OCI-LY7 (cell line): Measurements from ENCODE around the gene VOPP1. TPM values are rescaled to one million over a fixed set of nuclear protein-coding genes. Genes with fewer than 3 reads are reported as not detected.

Experiments
- BruUV-seq: library from RNA; stranded (reverse); fragments of 400-500 nt; replicated peaks from 2 replicates; lab custom pipeline; 2021; lab: Mats Ljungman, UMichigan
- CTCF ChIA-PET: fragments of 300-600 bp; sonication (Branson Sonifier 250); formaldehyde crosslinking; loops from one replicate; lab custom pipeline; 2022; ENCODE audit warnings: antibody characterized with exemption; ENCODE audit not compliant: unreplicated experiment; lab: Charles Lee
- POLR2A ChIA-PET: fragments of 300-600 bp; sonication (Branson Sonifier 250); formaldehyde crosslinking; loops from one replicate; lab custom pipeline; 2022; ENCODE audit warnings: antibody characterized with exemption; lab: Charles Lee
- DNase-seq: peaks from one replicate; pipeline ENCODE4 v3.0.0-alpha.2; 2015; ENCODE audit warnings: low spot score
- H2AFZ ChIP-seq: fragments of 200-600 bp; sonication (generic), shearing (Covaris generic); 2 replicates; pipeline ENCODE4 v1.6.1; 2014; ENCODE audit warnings: mild to moderate bottlenecking, antibody characterized with exemption, low read length, moderate library complexity
- H3K27ac ChIP-seq: fragments of 200-600 bp; sonication (generic); 2 replicates; pipeline ENCODE4 v1.5.1; 2014; ENCODE audit warnings: mixed run types, low read depth, mild to moderate bottlenecking, moderate library complexity, low read length, inconsistent platforms; ENCODE audit not compliant: poor library complexity, severe bottlenecking
- H3K36me3 ChIP-seq: fragments of 200-600 bp; sonication (generic); 2 replicates; pipeline ENCODE4 v1.6.1; 2014; ENCODE audit warnings: mild to moderate bottlenecking, antibody characterized with exemption, low read length, moderate library complexity, mixed read lengths; ENCODE audit not compliant: insufficient read depth
- H3K4me1 ChIP-seq: fragments of 200-600 bp; sonication (generic); 2 replicates; pipeline ENCODE4 v1.5.1; 2014; ENCODE audit warnings: mild to moderate bottlenecking, low read length; ENCODE audit not compliant: insufficient read depth, poor library complexity, severe bottlenecking
- H3K4me2 ChIP-seq: fragments of 200-600 bp; sonication (generic); 2 replicates; pipeline ENCODE4 v1.6.1; 2014; ENCODE audit warnings: mild to moderate bottlenecking, low read length
- H3K4me3 ChIP-seq: fragments of 200-600 bp; sonication (generic); 2 replicates; pipeline ENCODE4 v1.5.1; 2014; ENCODE audit warnings: mild to moderate bottlenecking, low read depth, low read length; ENCODE audit not compliant: poor library complexity, severe bottlenecking
- H3K79me2 ChIP-seq: fragments of 200-600 bp; sonication (generic); 2 replicates; pipeline ENCODE4 v1.6.1; 2016; ENCODE audit warnings: low read depth, mild to moderate bottlenecking, low read length, moderate library complexity, mixed read lengths; ENCODE audit not compliant: insufficient read depth
- H3K9me2 ChIP-seq: fragments of 200-600 bp; sonication (generic); 2 replicates; pipeline ENCODE4 v1.6.1; 2016; ENCODE audit warnings: mild to moderate bottlenecking, low read length, mixed read lengths; ENCODE audit not compliant: insufficient read depth
- H3K9me3 ChIP-seq: fragments of 200-600 bp; sonication (generic); 2 replicates; pipeline ENCODE4 v1.6.1; 2014; ENCODE audit warnings: mild to moderate bottlenecking, mixed run types, low read length, mixed read lengths
- H4K20me1 ChIP-seq: fragments of 200-600 bp; sonication (generic); 2 replicates; pipeline ENCODE4 v1.6.1; 2014; ENCODE audit warnings: mild to moderate bottlenecking, antibody characterized with exemption, low read length, moderate library complexity, mixed read lengths; ENCODE audit not compliant: insufficient read depth
- EZH2phosphoT487 ChIP-seq: fragments of 200-600 bp; sonication (generic); IDR thresholded peaks from 2 replicates; pipeline ENCODE4 v1.6.1; 2018; ENCODE audit warnings: low read depth, borderline replicate concordance, mild to moderate bottlenecking, mixed run types, antibody characterized with exemption, low read length, moderate library complexity, mixed read lengths
- intact Hi-C: fragments of 100-400 bp; cut with micrococcal nuclease; formaldehyde crosslinking; loops from one replicate; pipeline ENCODE4 v1.10.0; 2022; ENCODE audit not compliant: unreplicated experiment
- total RNA-seq, 2 experiments: library from RNA; depleted of rRNA in 1 of 2; stranded (reverse); fragments of >200 nt in 1 of 2; shearing (Covaris generic) in 1 of 2; gene quantifications; 2 replicates each; pipeline ENCODE4 v1.2.3, GENCODE V29; 2014 to 2022
- TF ChIP-seq, protein P1 (sequence below): fragments of 200-600 bp; sonication (generic); conservative IDR thresholded peaks from 2 replicates; pipeline ENCODE4 v1.5.1; 2014; ENCODE audit warnings: mild to moderate bottlenecking, antibody characterized with exemption, low read length, moderate library complexity, mixed read lengths

Gene VOPP1
- total RNA-seq, 2 experiments from 2014 or later: 68.8 to 72.1 TPM

DNA sequence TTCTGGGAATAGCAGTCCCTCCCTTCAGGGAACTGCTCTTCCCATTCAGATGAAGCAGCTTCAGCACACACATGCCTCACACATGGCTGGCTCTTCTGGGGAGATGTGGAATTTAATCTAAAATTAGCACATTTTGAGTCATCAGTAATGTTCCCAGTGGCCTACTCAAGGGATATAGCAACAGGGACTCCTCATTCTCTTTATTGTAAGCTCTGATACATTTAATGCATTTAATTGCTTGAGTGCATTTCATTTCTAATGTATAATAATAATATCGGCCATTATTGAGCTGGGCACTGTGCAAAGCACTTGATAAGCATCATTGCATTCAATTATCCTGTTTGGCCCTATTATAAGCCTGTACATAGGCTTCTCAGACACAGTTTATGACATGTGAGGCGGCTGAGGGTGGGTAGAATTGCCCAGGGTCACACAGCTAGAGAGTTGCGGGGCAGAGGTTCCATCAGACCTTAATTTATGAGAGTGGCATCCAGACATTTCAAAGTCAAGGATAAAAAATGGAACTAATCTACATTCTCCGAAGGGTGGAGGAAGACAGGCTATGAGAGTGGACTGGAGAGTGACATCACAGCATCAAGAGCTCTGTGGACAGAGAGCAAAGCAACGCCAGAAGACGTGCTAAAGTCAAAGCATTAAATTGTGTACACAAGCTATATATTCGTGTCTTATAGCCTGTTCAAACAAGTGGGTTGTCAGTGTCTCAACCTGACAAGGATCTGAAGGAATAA is 130.4 kb downstream of the VOPP1 start:
- TF ChIP-seq, protein P1, sequence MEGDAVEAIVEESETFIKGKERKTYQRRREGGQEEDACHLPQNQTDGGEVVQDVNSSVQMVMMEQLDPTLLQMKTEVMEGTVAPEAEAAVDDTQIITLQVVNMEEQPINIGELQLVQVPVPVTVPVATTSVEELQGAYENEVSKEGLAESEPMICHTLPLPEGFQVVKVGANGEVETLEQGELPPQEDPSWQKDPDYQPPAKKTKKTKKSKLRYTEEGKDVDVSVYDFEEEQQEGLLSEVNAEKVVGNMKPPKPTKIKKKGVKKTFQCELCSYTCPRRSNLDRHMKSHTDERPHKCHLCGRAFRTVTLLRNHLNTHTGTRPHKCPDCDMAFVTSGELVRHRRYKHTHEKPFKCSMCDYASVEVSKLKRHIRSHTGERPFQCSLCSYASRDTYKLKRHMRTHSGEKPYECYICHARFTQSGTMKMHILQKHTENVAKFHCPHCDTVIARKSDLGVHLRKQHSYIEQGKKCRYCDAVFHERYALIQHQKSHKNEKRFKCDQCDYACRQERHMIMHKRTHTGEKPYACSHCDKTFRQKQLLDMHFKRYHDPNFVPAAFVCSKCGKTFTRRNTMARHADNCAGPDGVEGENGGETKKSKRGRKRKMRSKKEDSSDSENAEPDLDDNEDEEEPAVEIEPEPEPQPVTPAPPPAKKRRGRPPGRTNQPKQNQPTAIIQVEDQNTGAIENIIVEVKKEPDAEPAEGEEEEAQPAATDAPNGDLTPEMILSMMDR: no peak
- no peak for TF ChIP-seq EZH2phosphoT487
- BruUV-seq: no TSS peak
- H3K9me2 ChIP-seq: no peaks in the 10 kb centered on the region
- no peaks in the 10 kb centered on the region for H3K36me3 ChIP-seq
- H2AFZ ChIP-seq: no peak overlapping the region
- no peak overlapping the region for H3K4me3 ChIP-seq
- H4K20me1 ChIP-seq: no peaks in the 10 kb centered on the region
- H3K4me2 ChIP-seq: no peak overlapping the region
- POLR2A ChIA-PET: no interaction called here
- CTCF ChIA-PET: no interaction called here
- H3K9me3 ChIP-seq: no peaks in the 10 kb centered on the region
- H3K27ac ChIP-seq: no peak overlapping the region
- intact Hi-C loops: no loop called here
- peaks cover 10% of the 10 kb centered on the region for H3K4me1 ChIP-seq
- no peaks in the 10 kb centered on the region for H3K79me2 ChIP-seq
- no peak for DNase-seq

DNA sequence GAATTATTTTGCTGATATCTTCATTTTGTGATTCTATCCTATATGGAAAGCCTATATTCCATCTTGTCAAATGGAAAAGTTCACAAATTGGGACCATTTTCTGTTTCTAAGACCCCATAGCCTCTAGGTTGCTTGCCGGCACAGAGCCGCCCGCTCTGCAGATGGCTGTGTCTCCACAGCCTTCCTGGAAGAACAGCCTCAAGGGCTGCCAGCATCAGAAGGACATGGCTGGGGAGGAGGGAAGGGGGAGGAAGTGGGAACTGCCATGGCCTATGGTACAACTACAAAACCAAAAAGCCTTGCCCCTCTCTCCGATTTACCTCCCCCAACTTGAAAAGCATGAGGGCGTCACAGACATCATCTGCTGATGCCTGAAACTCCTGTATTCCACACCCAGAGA is 131.3 kb downstream of the VOPP1 start:
- no peaks in the 10 kb centered on the region for H3K9me3 ChIP-seq
- peaks cover 10% of the 10 kb centered on the region for H3K4me1 ChIP-seq
- intact Hi-C loops: no loop called here
- H3K4me2 ChIP-seq: no peak overlapping the region
- H3K27ac ChIP-seq: no peak overlapping the region
- H4K20me1 ChIP-seq: no peaks in the 10 kb centered on the region
- no peaks in the 10 kb centered on the region for H3K9me2 ChIP-seq
- no peaks in the 10 kb centered on the region for H3K36me3 ChIP-seq
- no peaks in the 10 kb centered on the region for H3K79me2 ChIP-seq
- CTCF ChIA-PET: no interaction called here
- no peak for DNase-seq
- H3K4me3 ChIP-seq: no peak overlapping the region
- no TSS peak for BruUV-seq
- TF ChIP-seq EZH2phosphoT487: no peak
- TF ChIP-seq, protein P1: no peak
- no peak overlapping the region for H2AFZ ChIP-seq
- POLR2A ChIA-PET: no interaction called here

DNA sequence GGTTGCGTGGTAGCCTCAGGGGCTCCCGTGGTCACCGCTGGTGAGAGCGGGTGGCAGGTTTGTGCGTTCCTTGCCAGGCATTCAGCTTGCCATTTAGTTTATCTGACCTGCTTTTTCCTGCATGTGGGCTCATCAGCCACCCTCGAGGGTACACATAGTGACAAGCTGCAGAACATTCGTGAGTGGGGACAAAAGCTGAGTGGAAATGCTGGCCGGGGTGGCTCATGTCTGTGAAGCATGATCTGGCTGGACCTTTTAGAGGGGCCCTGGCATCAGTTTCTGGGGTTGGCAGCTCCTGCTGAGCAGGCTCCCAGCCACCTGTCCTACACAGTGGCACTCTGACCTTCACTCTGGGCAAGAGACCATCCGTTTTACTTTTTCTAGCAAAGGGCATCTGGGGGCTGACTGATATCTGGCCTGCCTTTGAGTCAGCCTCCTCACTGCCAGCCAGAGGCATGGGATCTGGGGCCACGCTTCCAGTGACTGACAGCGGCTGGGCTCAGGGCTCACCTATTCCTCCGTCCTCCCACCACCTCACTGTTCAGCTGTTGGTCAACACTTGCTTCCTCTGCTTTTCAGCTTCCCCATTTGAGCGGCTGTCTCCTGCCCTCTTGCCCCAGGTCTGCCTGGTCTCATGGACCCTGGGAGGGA is 132.1 kb downstream of the VOPP1 start:
- no peaks in the 10 kb centered on the region for H4K20me1 ChIP-seq
- H3K36me3 ChIP-seq: no peaks in the 10 kb centered on the region
- BruUV-seq: no TSS peak
- TF ChIP-seq EZH2phosphoT487: no peak
- TF ChIP-seq, protein P1: no peak
- H3K9me3 ChIP-seq: no peaks in the 10 kb centered on the region
- intact Hi-C loops: no loop called here
- POLR2A ChIA-PET: no interaction called here
- H3K9me2 ChIP-seq: no peaks in the 10 kb centered on the region
- peaks cover 10% of the 10 kb centered on the region for H3K4me1 ChIP-seq
- no peak overlapping the region for H3K4me3 ChIP-seq
- no peaks in the 10 kb centered on the region for H3K79me2 ChIP-seq
- H3K27ac ChIP-seq: no peak overlapping the region
- CTCF ChIA-PET: no interaction called here
- DNase-seq: no peak
- no peak overlapping the region for H3K4me2 ChIP-seq
- H2AFZ ChIP-seq: no peak overlapping the region
